Thyroid gland (tissue), 4 donors: ENCODE data around the gene INO80B. TPM values are rescaled to one million over a fixed set of nuclear protein-coding genes. Genes with fewer than 3 reads are reported as not detected.

Source experiments
- DNase-seq, 2 donors: peaks; one replicate each; pipeline ENCODE4 v3.0.0-alpha.2; 2019
- H3K27ac ChIP-seq, 3 donors: fragments of 200-600 bp; sonication (generic); 1 replicate in 2 of 3; 2 replicates in 1 of 3; pipeline ENCODE4 v1.5.1; 2016 to 2019; ENCODE audit warnings: mild to moderate bottlenecking in 1 of 3, moderate library complexity in 1 of 3
- H3K27me3 ChIP-seq: fragments of 200-600 bp; sonication (generic); one replicate; pipeline ENCODE4 v1.5.1; 2019
- H3K36me3 ChIP-seq, 2 donors: fragments of 200-600 bp; sonication (generic); one replicate each; pipeline ENCODE4 v1.5.1; 2016 to 2019
- H3K4me1 ChIP-seq, 2 donors: fragments of 200-600 bp; sonication (generic); one replicate each; pipeline ENCODE4 v1.5.1; 2017 to 2019
- H3K4me3 ChIP-seq, 3 donors: fragments of 200-600 bp; sonication (generic); replicated peaks in 1 of 3; 1 replicate in 2 of 3; 2 replicates in 1 of 3; pipeline ENCODE4 v1.5.1; 2016; ENCODE audit warnings: mild to moderate bottlenecking in 1 of 3
- H3K9me3 ChIP-seq: fragments of 200-600 bp; sonication (generic); one replicate; pipeline ENCODE4 v1.5.1; 2017
- POLR2A ChIP-seq, 2 donors: fragments of 450-650 bp; IDR thresholded peaks; one replicate each; pipeline ENCODE4 v1.6.1; 2017; ENCODE audit warnings: antibody characterized with exemption in 2 of 2, mild to moderate bottlenecking in 2 of 2, moderate library complexity in 1 of 2
- WGBS, 2 donors: methylation state at CpG; one replicate each; pipeline ENCODE4 v1.1.5; 2017; 5-methylcytosine and 5-hydroxymethylcytosine counted together
- intact Hi-C: fragments of 100-400 bp; cut with DNase I; formaldehyde crosslinking; loops from one replicate; pipeline ENCODE4 v1.15.1; 2023
- total RNA-seq, 4 donors: library from RNA; depleted of rRNA; stranded (reverse); fragments of >200 nt; gene quantifications; one replicate each; pipeline ENCODE4 v1.2.3, GENCODE V29; 2016
- TF ChIP-seq, protein P1 (sequence below), 6 experiments: fragments of 200-600 bp in 3 of 6; fragments of 450-650 bp in 3 of 6; sonication (generic) in 3 of 6; IDR thresholded peaks; one replicate each; pipeline ENCODE4 v1.5.1; 2016 to 2019; ENCODE audit warnings: antibody characterized with exemption in 6 of 6, mild to moderate bottlenecking in 2 of 6, inconsistent platforms in 1 of 6, moderate library complexity in 1 of 6

Gene INO80B
- total RNA-seq, 4 donors from 2014 or later = 19.9 to 74.4 (median 46.1) TPM

DNA sequence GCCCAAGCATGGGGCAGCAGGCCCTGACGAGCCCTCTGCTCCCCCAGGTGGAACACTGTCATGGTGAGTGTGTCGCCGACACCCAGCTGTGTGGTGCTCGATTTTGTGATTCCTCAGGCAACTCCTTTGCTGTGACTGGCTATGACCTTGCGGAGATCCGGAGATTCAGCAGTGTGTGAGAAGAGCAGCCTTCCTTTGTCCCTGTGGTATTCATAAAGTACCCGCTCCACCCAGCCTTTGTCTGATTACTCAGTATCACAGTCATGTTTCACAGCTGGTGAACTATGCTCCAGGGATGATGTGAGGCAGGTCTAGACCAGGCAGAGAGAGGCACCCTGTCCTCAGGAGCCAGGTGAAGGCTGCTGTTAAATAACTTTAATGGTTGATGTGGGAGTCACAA is 29.4 kb upstream of the INO80B start:
- 88 to 100% methylated on average over 1 to 7 of the region's 7 CpGs for WGBS, 2 donors
- Histone ChIP-seq H3K4me3 (no peak overlapping the region), H3K27me3 (no peaks in the 10 kb centered on the region), H3K27ac (no peak overlapping the region), H3K36me3 (peaks cover 22 to 31% of the 10 kb centered on the region in 2 donors), H3K4me1 (peaks cover 8 to 9% of the 10 kb centered on the region in 2 donors), H3K9me3 (no peaks in the 10 kb centered on the region)
- no peak for TF ChIP-seq POLR2A (IDR thresholded peaks at IDR 0.05)
- TF ChIP-seq, protein P1, sequence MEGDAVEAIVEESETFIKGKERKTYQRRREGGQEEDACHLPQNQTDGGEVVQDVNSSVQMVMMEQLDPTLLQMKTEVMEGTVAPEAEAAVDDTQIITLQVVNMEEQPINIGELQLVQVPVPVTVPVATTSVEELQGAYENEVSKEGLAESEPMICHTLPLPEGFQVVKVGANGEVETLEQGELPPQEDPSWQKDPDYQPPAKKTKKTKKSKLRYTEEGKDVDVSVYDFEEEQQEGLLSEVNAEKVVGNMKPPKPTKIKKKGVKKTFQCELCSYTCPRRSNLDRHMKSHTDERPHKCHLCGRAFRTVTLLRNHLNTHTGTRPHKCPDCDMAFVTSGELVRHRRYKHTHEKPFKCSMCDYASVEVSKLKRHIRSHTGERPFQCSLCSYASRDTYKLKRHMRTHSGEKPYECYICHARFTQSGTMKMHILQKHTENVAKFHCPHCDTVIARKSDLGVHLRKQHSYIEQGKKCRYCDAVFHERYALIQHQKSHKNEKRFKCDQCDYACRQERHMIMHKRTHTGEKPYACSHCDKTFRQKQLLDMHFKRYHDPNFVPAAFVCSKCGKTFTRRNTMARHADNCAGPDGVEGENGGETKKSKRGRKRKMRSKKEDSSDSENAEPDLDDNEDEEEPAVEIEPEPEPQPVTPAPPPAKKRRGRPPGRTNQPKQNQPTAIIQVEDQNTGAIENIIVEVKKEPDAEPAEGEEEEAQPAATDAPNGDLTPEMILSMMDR (IDR thresholded peaks at IDR 0.05) = no peak
- no peak for DNase-seq
- intact Hi-C loops = no loop called here

DNA sequence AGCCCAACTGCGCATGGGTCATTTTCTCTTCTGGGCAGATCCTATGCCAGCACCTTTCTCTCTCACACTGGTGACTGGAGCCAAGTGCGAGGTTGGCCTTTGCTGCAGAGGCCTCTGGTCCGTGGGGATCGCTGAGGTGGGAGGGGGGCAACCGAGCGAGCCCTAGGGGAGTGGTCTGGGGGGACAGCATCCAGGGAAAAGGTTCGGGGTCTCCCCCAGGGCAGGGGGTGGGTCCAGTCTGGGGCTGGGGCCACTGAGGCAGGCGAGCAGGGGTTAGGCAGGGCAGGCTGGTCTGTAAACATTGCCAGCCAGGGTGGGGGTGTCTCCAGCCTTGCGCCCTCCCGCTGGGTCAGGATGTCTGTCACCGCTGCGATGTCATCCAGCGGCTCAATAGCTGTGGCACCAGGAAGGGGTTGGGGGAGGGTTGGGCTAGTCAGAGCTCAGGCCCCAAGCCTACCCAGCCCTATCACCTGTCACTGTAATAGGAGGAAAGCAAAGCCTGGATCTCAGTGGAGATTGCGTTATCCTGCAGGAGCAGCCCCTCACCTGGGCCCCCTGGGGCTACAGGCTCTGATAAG is 28.6 kb upstream of the INO80B start:
- no peak for DNase-seq
- Histone ChIP-seq H3K27me3 (no peaks in the 10 kb centered on the region), H3K4me1 (peaks cover 4 to 5% of the 10 kb centered on the region in 2 donors), H3K9me3 (no peaks in the 10 kb centered on the region), H3K36me3 (peaks cover 27 to 33% of the 10 kb centered on the region in 2 donors), H3K4me3 (no peak overlapping the region), H3K27ac (no peak overlapping the region)
- intact Hi-C loops = no loop called here
- TF ChIP-seq POLR2A (IDR thresholded peaks at IDR 0.05) = no peak
- TF ChIP-seq, protein P1 (IDR thresholded peaks at IDR 0.05) = no peak
- WGBS, 2 donors = 83 to 88% methylated on average over 12 to 14 of the region's 14 CpGs

DNA sequence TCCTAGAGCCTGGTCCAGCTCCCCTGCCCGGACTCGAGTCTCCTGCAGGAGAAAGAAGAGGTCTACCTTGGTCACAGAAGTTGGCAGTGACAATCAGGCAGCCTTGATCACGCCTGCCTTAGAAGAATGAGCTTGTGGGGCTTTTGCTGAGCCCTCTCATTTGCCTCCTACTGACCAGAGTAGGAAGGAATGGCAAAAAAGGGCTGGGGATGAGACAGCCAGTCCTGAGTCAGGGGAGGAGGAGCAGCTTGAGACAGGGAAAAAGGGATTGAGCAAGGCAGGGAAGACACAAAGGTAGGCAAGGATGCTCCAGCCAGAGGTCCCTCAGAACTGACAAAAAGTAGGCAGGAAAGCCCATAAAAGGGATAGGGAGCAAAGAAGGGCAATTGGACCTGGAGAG is 27.3 kb upstream of the INO80B start:
- no peaks in the 10 kb centered on the region for H3K4me1 ChIP-seq
- WGBS, 2 donors = 91 to 92% methylated on average over 3 of the region's 3 CpGs
- H3K4me3 ChIP-seq = no peak overlapping the region
- H3K27me3 ChIP-seq = no peaks in the 10 kb centered on the region
- H3K36me3 ChIP-seq = peaks cover 32 to 33% of the 10 kb centered on the region in 2 donors
- DNase-seq = no peak
- no peaks in the 10 kb centered on the region for H3K9me3 ChIP-seq
- TF ChIP-seq, protein P1 (IDR thresholded peaks at IDR 0.05) = no peak
- TF ChIP-seq POLR2A (IDR thresholded peaks at IDR 0.05) = no peak
- intact Hi-C loops = no loop called here
- H3K27ac ChIP-seq = no peak overlapping the region

DNA sequence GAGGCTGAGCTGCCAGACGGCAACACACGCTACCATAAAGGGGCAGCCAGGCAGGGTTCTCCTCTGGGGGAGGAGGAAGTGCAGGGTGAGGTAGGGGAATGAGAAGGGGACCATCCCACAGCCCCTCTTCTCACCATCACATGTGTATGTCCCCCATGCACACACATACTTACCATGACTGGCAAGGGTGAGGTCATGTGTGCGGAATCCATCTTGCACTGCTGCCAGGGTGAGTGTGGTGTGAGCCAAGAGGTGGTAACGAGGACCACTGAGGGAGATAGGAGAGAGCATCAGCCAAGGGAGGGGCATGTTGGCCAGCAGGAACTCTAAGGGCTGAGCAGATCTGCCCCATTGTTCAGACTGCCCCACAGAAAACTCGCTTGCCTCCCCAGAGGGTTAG is 26.2 kb upstream of the INO80B start:
- intact Hi-C loops = no loop called here

More for the DNA sequence above, 26.2 kb upstream of the INO80B start:
- Histone ChIP-seq H3K27ac (no peak overlapping the region), H3K4me3 (no peak overlapping the region), H3K27me3 (no peaks in the 10 kb centered on the region), H3K36me3 (peaks cover 32 to 33% of the 10 kb centered on the region in 2 donors), H3K4me1 (no peaks in the 10 kb centered on the region), H3K9me3 (no peaks in the 10 kb centered on the region)
- no peak for DNase-seq
- WGBS, 2 donors = 90 to 92% methylated on average over 5 of the region's 5 CpGs
- no peak for TF ChIP-seq POLR2A (IDR thresholded peaks at IDR 0.05)
- TF ChIP-seq, protein P1 (IDR thresholded peaks at IDR 0.05) = no peak
